DND-41 (cell line): ENCODE measurements around the gene PLK5.

ENCODE experiments used
- EZH2 ChIP-seq: IDR thresholded peaks from 3 replicates; pipeline ENCODE4 v1.6.1; 2012; ENCODE audit warnings: borderline replicate concordance, low read depth, mild to moderate bottlenecking, moderate library complexity, low read length, inconsistent platforms; ENCODE audit not compliant: severe bottlenecking
- TF ChIP-seq, protein P1 (sequence below): IDR thresholded peaks from 2 replicates; pipeline ENCODE4 v1.5.1; 2012; ENCODE audit warnings: borderline replicate concordance, low read length, moderate library complexity, mild to moderate bottlenecking; ENCODE audit not compliant: poor library complexity, severe bottlenecking; ENCODE audit errors: extremely low read depth

DNA sequence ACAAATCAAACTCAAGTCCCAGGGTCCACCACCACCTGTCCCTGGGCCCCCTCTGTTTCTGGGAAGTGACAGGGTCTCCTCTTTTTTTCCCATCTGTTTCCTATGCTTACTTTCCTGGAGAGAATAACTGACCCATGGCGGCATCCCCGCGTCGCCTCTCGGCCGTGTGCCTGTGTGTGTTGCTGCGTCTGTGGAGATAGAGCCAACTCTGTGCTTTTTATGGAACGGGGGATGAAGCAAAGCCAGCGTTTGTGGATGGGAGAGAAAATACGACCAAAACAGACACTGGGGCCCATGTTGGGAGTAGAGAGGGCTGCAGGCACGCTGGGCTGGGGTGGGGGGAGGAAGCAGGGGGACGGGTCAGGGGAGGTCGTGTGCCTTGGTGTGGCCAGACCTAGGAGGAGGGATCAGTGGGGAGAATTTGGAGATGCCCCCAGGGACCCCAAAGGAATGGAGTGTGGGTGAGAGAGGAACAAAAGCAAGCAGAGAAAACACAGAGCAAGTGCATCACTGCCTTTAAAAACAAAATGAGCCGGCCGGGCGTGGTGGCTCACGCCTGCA is 16.6 kb downstream of the PLK5 start:
- TF ChIP-seq, protein P1, sequence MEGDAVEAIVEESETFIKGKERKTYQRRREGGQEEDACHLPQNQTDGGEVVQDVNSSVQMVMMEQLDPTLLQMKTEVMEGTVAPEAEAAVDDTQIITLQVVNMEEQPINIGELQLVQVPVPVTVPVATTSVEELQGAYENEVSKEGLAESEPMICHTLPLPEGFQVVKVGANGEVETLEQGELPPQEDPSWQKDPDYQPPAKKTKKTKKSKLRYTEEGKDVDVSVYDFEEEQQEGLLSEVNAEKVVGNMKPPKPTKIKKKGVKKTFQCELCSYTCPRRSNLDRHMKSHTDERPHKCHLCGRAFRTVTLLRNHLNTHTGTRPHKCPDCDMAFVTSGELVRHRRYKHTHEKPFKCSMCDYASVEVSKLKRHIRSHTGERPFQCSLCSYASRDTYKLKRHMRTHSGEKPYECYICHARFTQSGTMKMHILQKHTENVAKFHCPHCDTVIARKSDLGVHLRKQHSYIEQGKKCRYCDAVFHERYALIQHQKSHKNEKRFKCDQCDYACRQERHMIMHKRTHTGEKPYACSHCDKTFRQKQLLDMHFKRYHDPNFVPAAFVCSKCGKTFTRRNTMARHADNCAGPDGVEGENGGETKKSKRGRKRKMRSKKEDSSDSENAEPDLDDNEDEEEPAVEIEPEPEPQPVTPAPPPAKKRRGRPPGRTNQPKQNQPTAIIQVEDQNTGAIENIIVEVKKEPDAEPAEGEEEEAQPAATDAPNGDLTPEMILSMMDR: no peak
- no peak for TF ChIP-seq EZH2
